Karpas-422 (cell line): ENCODE results near the gene CAPN14. TPM values are rescaled to one million over a fixed set of nuclear protein-coding genes. Genes with fewer than 3 reads are reported as not detected.

ENCODE experiments used
- DNase-seq: peaks from one replicate; pipeline ENCODE4 v3.0.0-alpha.2; 2015
- H2AFZ ChIP-seq: fragments of 200-600 bp; sonication (generic); 2 replicates; pipeline ENCODE4 v1.6.1; 2014; ENCODE audit warnings: antibody characterized with exemption, low read length, mixed read lengths
- H3K27ac ChIP-seq: fragments of 200-600 bp; sonication (generic); 2 replicates; pipeline ENCODE4 v1.5.1; 2014; ENCODE audit warnings: mild to moderate bottlenecking, low read length, moderate library complexity
- H3K27me3 ChIP-seq: fragments of 200-600 bp; sonication (generic); 2 replicates; pipeline ENCODE4 v1.6.1; 2014; ENCODE audit warnings: low read length, mixed read lengths
- H3K36me3 ChIP-seq: fragments of 200-600 bp; sonication (generic); 2 replicates; pipeline ENCODE4 v1.6.1; 2014; ENCODE audit warnings: low read length, mixed read lengths; ENCODE audit not compliant: insufficient read depth
- H3K4me1 ChIP-seq: fragments of 200-600 bp; sonication (generic); 2 replicates; pipeline ENCODE4 v1.6.1; 2014; ENCODE audit warnings: mild to moderate bottlenecking, low read length, mixed read lengths
- H3K4me2 ChIP-seq: fragments of 200-600 bp; sonication (generic); 2 replicates; pipeline ENCODE4 v1.6.1; 2014; ENCODE audit warnings: low read length, low read depth, mild to moderate bottlenecking; ENCODE audit not compliant: poor library complexity, severe bottlenecking
- H3K4me3 ChIP-seq: fragments of 200-600 bp; sonication (generic); 2 replicates; pipeline ENCODE4 v1.5.1; 2014; ENCODE audit warnings: mild to moderate bottlenecking, antibody characterized with exemption, low read length, mixed read lengths
- H3K79me2 ChIP-seq: fragments of 200-600 bp; sonication (generic); 2 replicates; pipeline ENCODE4 v1.6.1; 2014; ENCODE audit warnings: mild to moderate bottlenecking, low read length, mixed read lengths
- H3K9ac ChIP-seq: fragments of 200-600 bp; sonication (generic); 2 replicates; pipeline ENCODE4 v1.6.0; 2014; ENCODE audit warnings: low read length
- H3K9me2 ChIP-seq: fragments of 200-600 bp; sonication (generic), shearing (Covaris generic); replicated peaks from 2 replicates; pipeline ENCODE4 v1.6.0; 2014; ENCODE audit warnings: mild to moderate bottlenecking, low read length, moderate library complexity; ENCODE audit not compliant: insufficient read depth
- H3K9me3 ChIP-seq: fragments of 300-700, 200-600 bp; sonication (generic); 2 replicates; pipeline ENCODE4 v1.6.1; 2014; ENCODE audit warnings: low read length, mixed read lengths
- H4K20me1 ChIP-seq: fragments of 200-600 bp; sonication (generic); 2 replicates; pipeline ENCODE4 v1.6.1; 2014; ENCODE audit warnings: mild to moderate bottlenecking, antibody characterized with exemption, low read length, low read depth; ENCODE audit not compliant: insufficient read depth
- total RNA-seq: library from RNA; depleted of rRNA; stranded (reverse); fragments of >200 nt; shearing (Covaris generic); gene quantifications from 2 replicates; pipeline ENCODE4 v1.2.3, GENCODE V29; 2014; ENCODE audit warnings: low replicate concordance; rRNA removed

The CAPN14 gene
- 2.0 and 2.6 TPM in 2 replicates for total RNA-seq

GRCh38 chr2:31217465-31218200 is at the start of gene CAPN14:
CAPN14 (minus strand) TSS chr2:31217515; CDS start chr2:31205447, 12,068 bp downstream.
- Histone ChIP-seq H3K9me2 (no peaks in the 10 kb centered on the region), H3K79me2 (no peaks in the 10 kb centered on the region), H3K4me1 (peaks cover 58% of the 10 kb centered on the region), H3K9me3 (no peaks in the 10 kb centered on the region), H2AFZ (no peak within 1 kb of the TSS), H4K20me1 (no peaks in the 10 kb centered on the region), H3K36me3 (no peaks in the 10 kb centered on the region), H3K9ac (no peak within 1 kb of the TSS), H3K27ac (no peak within 1 kb of the TSS), H3K4me3 (no peak within 1 kb of the TSS), H3K27me3 (no peaks in the 10 kb centered on the region), H3K4me2 (no peak within 1 kb of the TSS)
- no peak for DNase-seq

DNA sequence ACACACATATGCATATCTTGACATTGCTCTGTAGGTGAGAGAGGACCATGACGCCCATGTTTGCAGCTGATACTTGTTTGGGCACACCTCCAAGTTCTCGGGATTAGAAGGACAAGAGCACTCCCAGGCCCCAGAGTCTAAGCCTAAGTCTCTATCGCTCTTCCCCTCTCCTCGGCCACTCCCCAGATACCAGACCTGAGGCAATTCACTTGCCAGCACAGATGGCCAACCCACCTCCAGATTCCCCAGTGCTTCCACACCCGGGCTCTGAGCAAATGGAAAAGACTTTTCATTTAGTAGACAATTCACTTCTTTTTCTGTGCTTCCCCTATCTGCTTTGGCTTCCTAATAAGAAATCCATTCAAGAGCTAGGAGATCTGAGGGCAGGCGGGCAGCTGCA is 49.5 kb upstream of the CAPN14 start:
- Histone ChIP-seq H3K9ac (no peak overlapping the region), H3K79me2 (no peaks in the 10 kb centered on the region), H3K9me2 (no peaks in the 10 kb centered on the region), H3K4me3 (no peak overlapping the region), H3K4me2 (peak overlapping the region; percentile 37), H3K9me3 (no peaks in the 10 kb centered on the region), H3K4me1 (peaks cover 95% of the 10 kb centered on the region), H3K27ac (peak overlapping the region; percentile 57), H2AFZ (no peak overlapping the region), H4K20me1 (no peaks in the 10 kb centered on the region; the same call in 1 of the 2 replicates), H3K27me3 (no peaks in the 10 kb centered on the region), H3K36me3 (peaks cover 45% of the 10 kb centered on the region)
- DNase-seq, result peak; percentile 46

GRCh38 chr2:31265234-31265633 is 47.9 kb upstream of the CAPN14 start:
- no peaks in the 10 kb centered on the region for H3K79me2 ChIP-seq
- H3K4me2 ChIP-seq, result no peak overlapping the region
- no peak for DNase-seq
- H2AFZ ChIP-seq, result no peak overlapping the region
- H3K9ac ChIP-seq, result no peak overlapping the region
- H3K4me1 ChIP-seq, result peaks cover 99% of the 10 kb centered on the region
- peaks cover 59% of the 10 kb centered on the region for H3K36me3 ChIP-seq
- H3K9me2 ChIP-seq, result no peaks in the 10 kb centered on the region
- H3K27ac ChIP-seq, result no peak overlapping the region
- no peaks in the 10 kb centered on the region; the same call in 1 of the 2 replicates for H4K20me1 ChIP-seq
- no peak overlapping the region for H3K4me3 ChIP-seq
- H3K27me3 ChIP-seq, result no peaks in the 10 kb centered on the region
- no peaks in the 10 kb centered on the region for H3K9me3 ChIP-seq

DNA sequence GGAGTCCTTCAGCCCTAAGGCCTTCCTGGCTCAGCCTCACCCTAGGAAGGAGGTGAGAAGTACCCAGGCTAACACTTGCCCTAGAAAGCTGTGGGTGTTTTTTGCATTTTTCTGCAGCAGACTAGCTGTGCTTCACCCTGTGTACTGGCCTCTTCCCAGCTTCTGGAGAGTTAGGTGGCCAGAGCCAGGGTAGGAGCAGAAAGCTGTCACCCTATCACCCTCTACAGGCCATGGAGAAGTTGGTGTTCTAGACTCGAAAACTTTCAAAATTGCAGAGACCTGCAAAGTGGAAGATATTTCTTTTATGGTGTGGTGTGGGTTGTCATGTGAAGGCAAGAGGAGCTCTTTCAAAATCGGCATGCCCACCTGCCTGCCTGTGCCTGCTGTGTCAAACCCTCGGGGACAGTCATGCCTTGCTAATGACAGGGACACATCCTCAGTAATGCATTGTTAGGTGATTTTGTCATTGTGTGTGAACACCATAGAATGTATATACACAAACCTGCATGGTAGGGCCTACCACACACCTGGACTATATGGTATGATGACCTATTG is 46.4 kb upstream of the CAPN14 start:
- Histone ChIP-seq H3K4me1 (peaks cover 99% of the 10 kb centered on the region), H3K9me2 (no peaks in the 10 kb centered on the region), H3K79me2 (no peaks in the 10 kb centered on the region), H2AFZ (no peak overlapping the region), H4K20me1 (no peaks in the 10 kb centered on the region; the same call in 1 of the 2 replicates), H3K4me2 (no peak overlapping the region), H3K36me3 (peaks cover 69% of the 10 kb centered on the region), H3K27ac (peak overlapping the region; percentile 98), H3K27me3 (no peaks in the 10 kb centered on the region), H3K9me3 (no peaks in the 10 kb centered on the region), H3K4me3 (no peak overlapping the region), H3K9ac (peak overlapping the region; percentile 28; the same call in 1 of the 2 replicates)
- DNase-seq, result peak; percentile 70

GRCh38 chr2:31260870-31261269 is 43.6 kb upstream of the CAPN14 start:
- no peaks in the 10 kb centered on the region for H3K9me3 ChIP-seq
- 0 out of 2 replicates have a peak, but pooled peaks cover 5% of the 10 kb centered on the region for H3K79me2 ChIP-seq
- no peak overlapping the region for H3K4me2 ChIP-seq
- H4K20me1 ChIP-seq, result no peaks in the 10 kb centered on the region
- H3K36me3 ChIP-seq, result peaks cover 69% of the 10 kb centered on the region
- peaks cover 99% of the 10 kb centered on the region for H3K4me1 ChIP-seq
- no peak overlapping the region for H3K9ac ChIP-seq
- H2AFZ ChIP-seq, result no peak overlapping the region
- peak overlapping the region; percentile 98; the same call in 1 of the 2 replicates for H3K27ac ChIP-seq
- no peak overlapping the region for H3K4me3 ChIP-seq
- DNase-seq, result peak; percentile 41
- no peaks in the 10 kb centered on the region for H3K27me3 ChIP-seq
- no peaks in the 10 kb centered on the region for H3K9me2 ChIP-seq

- H3K36me3 ChIP-seq, result peaks cover 59% of the 10 kb centered on the region
- 0 out of 2 replicates have a peak, but pooled peaks cover 5% of the 10 kb centered on the region for H3K79me2 ChIP-seq
- H3K9me3 ChIP-seq, result no peaks in the 10 kb centered on the region
- H3K27ac ChIP-seq, result peak overlapping the region; percentile 98
- H3K27me3 ChIP-seq, result no peaks in the 10 kb centered on the region
- no peaks in the 10 kb centered on the region for H4K20me1 ChIP-seq
- peak; percentile 52 for DNase-seq
- no peak overlapping the region for H2AFZ ChIP-seq
- peak overlapping the region; percentile 51 for H3K9ac ChIP-seq
- H3K4me2 ChIP-seq, result peak overlapping the region; percentile 74
- H3K4me3 ChIP-seq, result no peak overlapping the region; the same call in 1 of the 2 replicates
- peaks cover 100% of the 10 kb centered on the region for H3K4me1 ChIP-seq
- H3K9me2 ChIP-seq, result no peaks in the 10 kb centered on the region
Measured at GRCh38 chr2:31259075-31259474, 41.8 kb upstream of the CAPN14 start.

- H3K36me3 ChIP-seq, result peaks cover 54% of the 10 kb centered on the region
- no peaks in the 10 kb centered on the region for H3K9me3 ChIP-seq
- DNase-seq, result peak; percentile 72
- no peaks in the 10 kb centered on the region for H3K27me3 ChIP-seq
- peaks cover 100% of the 10 kb centered on the region for H3K4me1 ChIP-seq
- H4K20me1 ChIP-seq, result no peaks in the 10 kb centered on the region
- peak overlapping the region; percentile 74 for H3K4me2 ChIP-seq
- peak overlapping the region; percentile 78 for H3K9ac ChIP-seq
- H2AFZ ChIP-seq, result no peak overlapping the region
- peak overlapping the region; percentile 49; the same call in 1 of the 2 replicates for H3K4me3 ChIP-seq
- H3K9me2 ChIP-seq, result no peaks in the 10 kb centered on the region
- 0 out of 2 replicates have a peak, but pooled peaks cover 5% of the 10 kb centered on the region for H3K79me2 ChIP-seq
- H3K27ac ChIP-seq, result peak overlapping the region; percentile 98
Measured at GRCh38 chr2:31258351-31258750, 41.0 kb upstream of the CAPN14 start.
